ENCODE data around the gene PDS5B. TPM values are rescaled to one million over a fixed set of nuclear protein-coding genes. Genes with fewer than 3 reads are reported as not detected.

Gene PDS5B
- total RNA-seq, 4 donors from 2014 or later, result 18.0 to 27.3 (median 21.2) TPM

DNA sequence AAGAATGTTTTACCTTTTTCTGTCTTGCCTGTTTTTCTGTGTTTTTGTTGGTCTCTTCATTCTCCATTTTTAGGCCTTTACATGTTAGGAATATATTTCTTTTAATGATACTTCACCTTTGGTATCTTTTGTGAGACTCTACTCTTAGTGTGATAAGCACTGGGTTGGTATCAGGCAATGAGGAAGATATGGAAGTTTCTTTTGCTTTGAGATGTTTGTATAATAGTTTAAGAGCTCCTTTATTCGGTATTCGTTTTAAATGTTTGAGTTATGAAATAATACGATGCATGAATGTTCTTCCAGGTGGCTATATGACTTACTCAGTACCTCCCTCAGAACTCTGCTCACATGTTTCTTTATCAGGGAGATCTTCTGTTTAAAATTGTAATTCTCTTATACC is 144.8 kb downstream of the PDS5B start:
- in situ Hi-C loops (cut with MboI; ENCODE audit: low sequenced_read_pairs in 4 of 4), result no loop called here
- no peaks in the 10 kb centered on the region for H3K36me3 ChIP-seq
- intact Hi-C loops (cut with DNase I; ENCODE audit: low total_unique reads), result no loop called here
- no peak overlapping the region for H3K4me3 ChIP-seq
- no peaks in the 10 kb centered on the region for H3K27me3 ChIP-seq
- H3K27ac ChIP-seq, result peak overlapping the region in 3 of 4 donors; percentile 38 to 59 (median 51)
- DNase-seq, result no peak
- no peak for ATAC-seq
- H3K9me3 ChIP-seq, result no peaks in the 10 kb centered on the region
- no peak for TF ChIP-seq POLR2A (IDR thresholded peaks at IDR 0.05)
- TF ChIP-seq CTCF (IDR thresholded peaks at IDR 0.05 in 4 of 5, conservative IDR thresholded peaks at IDR 0.05 in 1 of 5), result no peak
- peaks cover 36 to 43% of the 10 kb centered on the region in 2 donors for H3K4me1 ChIP-seq

- Histone ChIP-seq H3K4me3 (no peak overlapping the region), H3K27me3 (no peaks in the 10 kb centered on the region), H3K9me3 (no peaks in the 10 kb centered on the region), H3K36me3 (no peaks in the 10 kb centered on the region), H3K27ac (peak overlapping the region; percentile 38 to 59 (median 46)), H3K4me1 (peaks cover 34 to 38% of the 10 kb centered on the region in 2 donors)
- intact Hi-C loops (cut with DNase I; ENCODE audit: low total_unique reads), result no loop called here
- no peak for TF ChIP-seq CTCF (IDR thresholded peaks at IDR 0.05 in 4 of 5, conservative IDR thresholded peaks at IDR 0.05 in 1 of 5)
- no peak for TF ChIP-seq POLR2A (IDR thresholded peaks at IDR 0.05)
- no peak for DNase-seq
- peak in 1 of 2 donors; percentile 85 for ATAC-seq
- in situ Hi-C loops (cut with MboI; ENCODE audit: low sequenced_read_pairs in 4 of 4), result no loop called here
Measured at GRCh38 chr13:32731576-32731975, 145.3 kb downstream of the PDS5B start.

DNA sequence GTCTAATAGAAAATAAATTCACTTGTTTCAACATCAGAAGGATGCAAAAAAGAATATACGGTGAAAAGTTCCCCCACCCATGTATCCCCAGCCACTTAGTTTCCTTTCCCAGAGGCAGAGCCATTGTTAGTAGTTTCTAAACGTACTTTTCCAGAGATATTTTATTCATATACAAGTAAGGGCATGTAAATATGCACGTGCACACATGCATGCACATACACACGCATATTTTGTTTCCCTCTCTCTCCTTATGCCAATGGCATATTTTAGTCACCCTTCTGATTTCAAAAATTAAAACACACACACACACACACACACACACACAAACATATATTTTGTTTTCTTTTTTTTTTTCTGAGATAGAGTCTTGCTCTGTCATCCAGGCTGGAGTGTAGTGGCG is 147.4 kb downstream of the PDS5B start:
- Histone ChIP-seq H3K27ac (no peak overlapping the region), H3K9me3 (no peaks in the 10 kb centered on the region), H3K27me3 (no peaks in the 10 kb centered on the region), H3K4me3 (no peak overlapping the region), H3K4me1 (peaks cover 19 to 23% of the 10 kb centered on the region in 2 donors), H3K36me3 (no peaks in the 10 kb centered on the region)
- in situ Hi-C loops (cut with MboI; ENCODE audit: low sequenced_read_pairs in 4 of 4), result no loop called here
- intact Hi-C loops (cut with DNase I; ENCODE audit: low total_unique reads), result no loop called here
- no peak for TF ChIP-seq POLR2A (IDR thresholded peaks at IDR 0.05)
- TF ChIP-seq CTCF (IDR thresholded peaks at IDR 0.05 in 4 of 5, conservative IDR thresholded peaks at IDR 0.05 in 1 of 5), result no peak
- ATAC-seq (no peak), DNase-seq (no peak)

DNA sequence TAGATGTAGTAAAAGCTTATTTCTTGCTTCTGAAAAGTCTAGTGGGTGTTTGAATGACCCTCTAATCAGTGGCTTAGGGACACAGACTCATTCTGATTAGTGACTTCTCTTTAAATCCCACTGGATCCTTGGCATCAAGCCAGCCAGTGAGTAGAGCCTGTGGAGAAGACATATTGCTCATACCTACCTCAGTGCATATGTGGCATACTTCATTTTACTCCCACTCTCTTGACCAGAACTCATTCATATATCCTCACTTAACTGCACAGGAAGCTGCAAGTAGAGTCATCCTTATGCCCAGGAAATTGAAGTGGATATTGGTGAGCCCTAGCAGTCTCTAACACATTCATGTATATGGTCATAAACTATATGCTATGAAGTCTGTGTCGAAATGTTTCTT is 148.3 kb downstream of the PDS5B start:
- ATAC-seq (no peak), DNase-seq (no peak)
- H3K27me3 ChIP-seq, result no peaks in the 10 kb centered on the region
- no peaks in the 10 kb centered on the region for H3K9me3 ChIP-seq
- TF ChIP-seq CTCF (IDR thresholded peaks at IDR 0.05 in 4 of 5, conservative IDR thresholded peaks at IDR 0.05 in 1 of 5), result no peak
- TF ChIP-seq POLR2A (IDR thresholded peaks at IDR 0.05), result no peak
- H3K27ac ChIP-seq, result no peak overlapping the region
- peaks cover 18 to 22% of the 10 kb centered on the region in 2 donors for H3K4me1 ChIP-seq
- no peaks in the 10 kb centered on the region for H3K36me3 ChIP-seq
- no peak overlapping the region for H3K4me3 ChIP-seq
- in situ Hi-C loops (cut with MboI; ENCODE audit: low sequenced_read_pairs in 4 of 4), result no loop called here
- intact Hi-C loops (cut with DNase I; ENCODE audit: low total_unique reads), result no loop called here

DNA sequence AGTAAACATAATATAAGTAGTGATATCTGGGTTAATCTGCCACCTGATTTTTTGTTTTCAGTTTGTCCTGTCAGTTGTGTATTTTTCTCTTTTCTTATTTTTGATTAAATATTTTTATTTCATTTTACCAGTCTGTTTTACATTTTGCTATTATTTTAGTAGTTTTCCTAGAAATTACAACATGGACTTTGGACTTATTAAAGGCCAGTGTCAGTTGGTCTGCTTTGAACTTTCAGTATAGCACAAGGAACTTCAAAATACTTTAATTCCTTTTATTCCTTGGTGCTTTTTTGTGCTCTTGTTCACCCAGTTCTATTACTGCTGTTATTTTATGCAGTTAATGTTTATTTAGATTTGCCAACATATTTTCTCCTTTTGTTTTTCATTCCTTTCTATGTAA is 149.6 kb downstream of the PDS5B start:
- intact Hi-C loops (cut with DNase I; ENCODE audit: low total_unique reads) (no loop called here), in situ Hi-C loops (cut with MboI; ENCODE audit: low sequenced_read_pairs in 4 of 4) (no loop called here)
- Histone ChIP-seq H3K9me3 (no peaks in the 10 kb centered on the region), H3K4me1 (peaks cover 18 to 20% of the 10 kb centered on the region in 2 donors), H3K27ac (peak overlapping the region in 1 of 4 donors; percentile 51), H3K4me3 (no peak overlapping the region), H3K36me3 (no peaks in the 10 kb centered on the region), H3K27me3 (no peaks in the 10 kb centered on the region)
- TF ChIP-seq POLR2A (IDR thresholded peaks at IDR 0.05) (no peak), CTCF (IDR thresholded peaks at IDR 0.05 in 4 of 5, conservative IDR thresholded peaks at IDR 0.05 in 1 of 5) (no peak)
- DNase-seq (no peak), ATAC-seq (no peak)

All from gastrocnemius medialis (tissue), 4 donors.